Mucosa of rectum (tissue), 2 donors: ENCODE measurements around the gene CHRNB1.

ENCODE experiments used
- H3K27ac ChIP-seq, 2 donors: one replicate each; pipeline ENCODE4 v1.7.0; 2013; ENCODE audit warnings: inconsistent platforms in 2 of 2, low read depth in 2 of 2, low read length in 2 of 2
- H3K27me3 ChIP-seq, 2 donors: one replicate each; pipeline ENCODE4 v1.7.0; 2013; ENCODE audit warnings: low read length in 2 of 2; ENCODE audit not compliant: control insufficient read depth in 2 of 2, insufficient read depth in 2 of 2
- H3K36me3 ChIP-seq, 2 donors: one replicate each; pipeline ENCODE4 v1.7.0; 2013; ENCODE audit warnings: low read length in 2 of 2; ENCODE audit not compliant: control insufficient read depth in 2 of 2, insufficient read depth in 2 of 2
- H3K4me1 ChIP-seq, 2 donors: one replicate each; pipeline ENCODE4 v1.7.0; 2013; ENCODE audit warnings: low read length in 2 of 2, mild to moderate bottlenecking in 1 of 2; ENCODE audit not compliant: control insufficient read depth in 2 of 2, insufficient read depth in 2 of 2
- H3K4me3 ChIP-seq, 2 donors: one replicate each; pipeline ENCODE4 v1.7.0; 2013; ENCODE audit warnings: low read length in 2 of 2
- H3K9ac ChIP-seq, 2 donors: one replicate each; pipeline ENCODE4 v1.7.0; 2013; ENCODE audit warnings: low read length in 2 of 2, low read depth in 1 of 2, mild to moderate bottlenecking in 1 of 2
- H3K9me3 ChIP-seq, 2 donors: one replicate each; pipeline ENCODE4 v1.7.0; 2013; ENCODE audit warnings: low read length in 2 of 2; ENCODE audit not compliant: control insufficient read depth in 2 of 2
- donor health status: healthy.
- donor health status: Normal muscosa, but diverticular disease.

CHRNB1 gene

DNA sequence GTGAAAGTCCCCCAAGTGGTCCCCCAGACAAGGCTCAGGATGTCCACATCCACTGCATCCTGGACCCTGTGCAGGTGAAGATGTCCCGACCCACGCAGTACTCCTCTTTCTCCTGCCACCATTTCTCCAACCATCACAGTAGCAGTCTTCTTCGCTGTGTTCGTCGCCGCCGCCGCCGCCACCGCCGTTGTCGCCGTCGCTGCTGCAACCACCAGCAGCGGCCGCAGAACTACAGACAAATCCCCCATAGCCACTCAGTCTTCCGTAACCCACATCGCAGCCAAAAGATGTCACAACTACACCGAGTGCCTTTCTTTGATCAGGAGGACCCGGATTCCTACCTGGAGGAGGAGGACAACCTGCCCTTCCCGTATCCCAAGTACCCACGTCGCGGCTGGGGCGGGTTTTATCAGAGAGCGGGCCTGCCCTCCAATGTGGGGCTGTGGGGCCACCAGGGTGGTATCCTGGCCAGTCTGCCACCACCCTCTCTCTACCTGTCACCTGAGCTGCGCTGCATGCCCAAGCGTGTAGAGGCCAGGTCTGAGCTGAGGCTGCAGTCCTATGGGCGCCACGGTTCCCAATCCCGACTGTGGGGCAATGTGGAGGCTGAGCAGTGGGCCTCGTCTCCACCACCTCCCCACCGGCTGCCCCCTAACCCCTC lies 18.5 kb upstream of the CHRNB1 start:
- no peaks in the 10 kb centered on the region for H3K27me3 ChIP-seq
- no peaks in the 10 kb centered on the region for H3K9me3 ChIP-seq
- no peaks in the 10 kb centered on the region for H3K36me3 ChIP-seq
- H3K27ac ChIP-seq: no peak overlapping the region
- no peak overlapping the region for H3K4me3 ChIP-seq
- H3K4me1 ChIP-seq: no peaks in the 10 kb centered on the region
- H3K9ac ChIP-seq: no peak overlapping the region

DNA sequence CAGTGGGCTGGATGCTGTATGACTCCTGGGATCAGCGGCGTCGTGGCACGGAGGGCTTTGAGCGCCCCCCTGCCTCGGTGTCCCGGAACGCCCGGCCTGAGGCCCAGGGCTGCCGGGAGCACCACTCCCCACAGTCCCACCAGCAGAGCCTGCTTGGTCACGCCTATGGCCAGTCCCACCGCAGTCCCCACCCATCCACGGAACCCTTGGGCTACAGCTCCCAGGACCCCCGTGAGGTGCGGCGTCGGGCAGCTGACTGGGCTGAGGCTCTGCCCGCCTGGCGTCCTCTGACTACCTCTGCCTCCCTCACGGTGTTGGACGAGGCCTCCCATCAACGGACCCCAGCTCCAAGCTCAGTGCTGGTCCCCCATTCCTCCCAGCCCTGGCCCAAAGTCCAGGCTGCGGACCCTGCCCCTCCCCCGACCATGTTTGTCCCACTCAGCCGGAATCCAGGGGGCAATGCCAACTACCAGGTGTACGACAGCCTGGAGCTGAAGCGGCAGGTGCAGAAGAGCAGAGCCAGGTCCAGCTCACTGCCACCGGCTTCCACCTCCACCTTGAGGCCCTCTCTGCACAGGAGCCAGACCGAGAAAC lies 17.9 kb upstream of the CHRNB1 start:
- H3K9ac ChIP-seq: no peak overlapping the region
- H3K36me3 ChIP-seq: no peaks in the 10 kb centered on the region
- H3K27ac ChIP-seq: no peak overlapping the region
- H3K27me3 ChIP-seq: no peaks in the 10 kb centered on the region
- H3K4me1 ChIP-seq: no peaks in the 10 kb centered on the region
- H3K9me3 ChIP-seq: no peaks in the 10 kb centered on the region
- no peak overlapping the region for H3K4me3 ChIP-seq

DNA sequence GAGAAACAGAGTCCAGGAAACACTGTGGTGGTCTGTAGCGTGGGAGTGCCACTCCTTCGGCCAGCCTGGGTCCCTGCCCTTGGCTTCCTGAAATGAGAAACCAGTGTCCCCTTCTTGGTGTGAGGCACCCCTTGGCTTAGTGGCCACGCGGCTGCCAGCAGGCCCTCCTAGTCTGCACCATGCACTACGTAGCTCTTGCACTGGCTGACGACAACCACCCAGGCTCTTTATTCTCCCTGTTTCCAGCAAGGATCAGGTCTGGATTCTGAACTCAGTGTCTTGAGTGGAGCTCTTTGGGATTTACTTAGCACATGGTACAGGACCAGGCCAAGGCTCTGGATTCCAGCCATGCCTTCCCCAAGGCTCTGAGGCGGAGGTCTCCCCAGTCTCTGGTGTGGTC lies 17.3 kb upstream of the CHRNB1 start:
- Histone ChIP-seq H3K36me3 (no peaks in the 10 kb centered on the region), H3K4me1 (no peaks in the 10 kb centered on the region), H3K4me3 (no peak overlapping the region), H3K9ac (no peak overlapping the region), H3K9me3 (no peaks in the 10 kb centered on the region), H3K27ac (no peak overlapping the region), H3K27me3 (no peaks in the 10 kb centered on the region)

DNA sequence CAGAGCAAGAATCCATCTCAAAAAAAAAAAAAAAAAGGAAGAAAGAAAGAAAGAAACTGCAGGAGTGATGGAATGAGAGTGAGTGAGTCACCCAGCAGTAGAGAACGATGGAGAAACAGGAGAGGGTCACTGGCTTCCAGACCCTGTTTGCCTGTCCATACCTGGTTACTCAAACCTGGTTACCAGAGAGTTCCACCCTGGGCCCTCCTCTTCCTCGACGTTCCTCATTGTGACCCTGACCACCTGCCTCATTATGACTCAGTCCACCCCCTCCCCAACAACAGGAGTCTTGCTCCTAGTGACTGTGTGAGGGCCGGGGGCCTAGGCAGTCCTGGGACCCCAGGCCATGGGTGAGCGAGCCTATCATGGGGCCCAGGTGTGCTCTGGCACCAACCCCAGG lies 16.3 kb upstream of the CHRNB1 start, which contains the start of gene SPEM3:
Gene SPEM3, plus strand, starts transcription at position 301 of the 400 bp plus-strand sequence. Its CDS starts 46 bp downstream, at position 347.
- H3K36me3 ChIP-seq: no peaks in the 10 kb centered on the region
- H3K27ac ChIP-seq: no peak within 1 kb of the TSS
- no peak within 1 kb of the TSS for H3K9ac ChIP-seq
- no peaks in the 10 kb centered on the region for H3K27me3 ChIP-seq
- no peaks in the 10 kb centered on the region for H3K4me1 ChIP-seq
- no peaks in the 10 kb centered on the region for H3K9me3 ChIP-seq
- no peak within 1 kb of the TSS for H3K4me3 ChIP-seq

DNA sequence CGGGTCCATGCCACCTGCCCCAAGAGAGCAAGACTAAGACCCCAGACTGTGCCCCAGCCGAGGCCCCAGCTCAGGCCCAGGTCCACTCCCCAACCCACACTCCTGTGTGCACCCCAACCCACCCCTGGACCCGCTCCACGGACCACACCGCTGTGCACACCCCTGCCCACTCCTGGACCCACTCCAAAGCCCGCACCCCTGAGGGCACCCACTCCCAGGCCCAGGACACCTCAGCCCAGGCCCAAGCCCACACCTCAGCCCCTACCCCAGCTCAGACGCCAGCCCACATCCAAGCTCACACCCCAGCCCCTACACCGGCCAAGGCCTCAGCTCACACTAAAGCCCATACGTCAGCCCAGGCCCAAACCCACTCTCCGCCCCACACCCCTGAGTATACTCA lies 15.1 kb upstream of the CHRNB1 start:
- Histone ChIP-seq H3K4me1 (no peaks in the 10 kb centered on the region), H3K9ac (no peak overlapping the region), H3K36me3 (no peaks in the 10 kb centered on the region), H3K27me3 (no peaks in the 10 kb centered on the region), H3K27ac (no peak overlapping the region), H3K4me3 (no peak overlapping the region), H3K9me3 (no peaks in the 10 kb centered on the region)

DNA sequence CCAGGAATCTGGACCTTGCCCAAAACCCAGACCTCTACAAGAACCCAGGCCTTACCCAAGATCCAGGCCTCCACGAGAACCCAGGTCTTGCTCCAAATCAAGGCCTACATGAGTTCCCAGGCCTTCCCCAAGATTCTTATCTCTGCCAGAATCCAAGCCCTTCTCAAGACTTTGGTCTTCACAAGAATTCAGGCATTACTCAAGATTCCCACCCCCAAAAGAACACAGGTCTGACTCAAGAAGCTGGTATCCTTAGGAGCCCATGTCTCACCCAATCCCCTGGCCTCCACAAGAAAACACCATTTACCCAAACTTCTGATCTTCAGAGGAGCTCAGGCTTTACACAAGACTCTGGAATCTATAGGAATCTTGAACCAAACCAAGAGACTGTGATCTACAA lies 13.6 kb upstream of the CHRNB1 start:
- Histone ChIP-seq H3K4me3 (no peak overlapping the region), H3K9me3 (no peaks in the 10 kb centered on the region), H3K9ac (no peak overlapping the region), H3K27ac (no peak overlapping the region), H3K4me1 (peaks cover 5 to 6% of the 10 kb centered on the region in 2 donors), H3K27me3 (no peaks in the 10 kb centered on the region), H3K36me3 (no peaks in the 10 kb centered on the region)

DNA sequence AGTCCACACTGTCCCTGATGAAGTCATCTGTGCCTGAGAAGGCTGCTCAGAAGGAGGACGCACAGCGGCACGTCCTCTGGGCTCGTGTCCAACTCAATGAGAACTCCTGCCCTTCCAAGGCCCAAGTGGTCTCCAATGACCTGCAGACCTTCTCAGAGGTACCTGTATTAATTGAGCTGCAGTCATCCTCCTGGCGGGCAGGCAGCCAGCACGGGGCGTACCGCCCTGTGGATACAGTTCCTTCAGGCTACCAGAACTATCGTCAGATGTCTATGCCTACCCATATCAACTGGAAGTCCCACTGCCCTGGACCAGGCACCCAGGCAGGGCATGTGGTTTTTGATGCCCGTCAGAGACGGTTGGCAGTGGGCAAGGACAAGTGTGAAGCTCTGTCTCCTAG lies 12.6 kb upstream of the CHRNB1 start:
- no peak overlapping the region for H3K4me3 ChIP-seq
- no peaks in the 10 kb centered on the region for H3K36me3 ChIP-seq
- no peaks in the 10 kb centered on the region for H3K27me3 ChIP-seq
- H3K4me1 ChIP-seq: peaks cover 12 to 16% of the 10 kb centered on the region in 2 donors
- no peak overlapping the region for H3K27ac ChIP-seq
- no peaks in the 10 kb centered on the region for H3K9me3 ChIP-seq
- no peak overlapping the region for H3K9ac ChIP-seq

DNA sequence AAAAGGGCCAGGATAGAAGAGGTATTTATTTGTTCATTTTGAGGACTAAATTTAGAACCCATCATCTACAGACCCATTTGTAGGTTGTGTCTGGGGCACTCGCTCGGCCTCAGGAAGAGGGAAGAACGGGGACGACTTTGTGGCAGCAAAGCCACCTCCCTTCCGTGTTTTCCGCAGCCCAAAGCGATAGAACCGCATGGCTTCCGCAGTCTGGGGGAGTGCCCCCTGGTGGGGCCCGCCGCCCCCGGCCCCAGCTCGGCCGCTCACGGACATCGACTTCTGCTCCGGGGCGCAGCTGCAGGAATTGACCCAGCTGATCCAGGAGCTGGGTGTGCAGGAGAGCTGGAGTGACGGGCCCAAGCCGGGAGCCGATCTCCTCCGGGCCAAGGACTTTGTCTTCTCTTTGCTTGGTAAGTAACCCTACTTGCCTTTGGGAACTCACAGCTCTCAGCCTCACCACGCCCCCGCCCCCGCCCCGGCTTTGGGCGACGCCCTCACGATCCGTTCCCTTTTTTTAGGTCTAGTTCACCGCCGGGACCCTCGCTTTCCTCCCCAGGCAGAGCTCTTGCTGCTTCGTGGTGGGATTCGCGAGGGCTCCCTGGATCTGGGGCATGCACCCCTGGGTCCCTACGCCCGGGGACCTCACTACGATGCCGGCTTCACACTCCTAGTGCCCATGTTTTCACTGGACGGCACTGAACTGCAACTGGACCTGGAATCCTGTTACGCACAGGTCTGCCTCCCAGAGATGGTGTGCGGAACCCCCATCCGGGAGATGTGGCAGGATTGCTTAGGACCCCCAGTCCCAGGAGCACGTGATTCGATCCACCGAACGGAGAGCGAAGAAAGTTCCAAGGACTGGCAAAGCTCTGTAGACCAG lies 8.9 kb upstream of the CHRNB1 start:
- H3K36me3 ChIP-seq: no peaks in the 10 kb centered on the region
- peak overlapping the region; percentile 90 for H3K27ac ChIP-seq
- peaks cover 24 to 43% of the 10 kb centered on the region in 2 donors for H3K4me1 ChIP-seq
- H3K4me3 ChIP-seq: peak overlapping the region; percentile 83 to 92
- H3K9ac ChIP-seq: peak overlapping the region; percentile 87
- no peaks in the 10 kb centered on the region for H3K9me3 ChIP-seq
- H3K27me3 ChIP-seq: peaks cover 11 to 19% of the 10 kb centered on the region in 2 donors

DNA sequence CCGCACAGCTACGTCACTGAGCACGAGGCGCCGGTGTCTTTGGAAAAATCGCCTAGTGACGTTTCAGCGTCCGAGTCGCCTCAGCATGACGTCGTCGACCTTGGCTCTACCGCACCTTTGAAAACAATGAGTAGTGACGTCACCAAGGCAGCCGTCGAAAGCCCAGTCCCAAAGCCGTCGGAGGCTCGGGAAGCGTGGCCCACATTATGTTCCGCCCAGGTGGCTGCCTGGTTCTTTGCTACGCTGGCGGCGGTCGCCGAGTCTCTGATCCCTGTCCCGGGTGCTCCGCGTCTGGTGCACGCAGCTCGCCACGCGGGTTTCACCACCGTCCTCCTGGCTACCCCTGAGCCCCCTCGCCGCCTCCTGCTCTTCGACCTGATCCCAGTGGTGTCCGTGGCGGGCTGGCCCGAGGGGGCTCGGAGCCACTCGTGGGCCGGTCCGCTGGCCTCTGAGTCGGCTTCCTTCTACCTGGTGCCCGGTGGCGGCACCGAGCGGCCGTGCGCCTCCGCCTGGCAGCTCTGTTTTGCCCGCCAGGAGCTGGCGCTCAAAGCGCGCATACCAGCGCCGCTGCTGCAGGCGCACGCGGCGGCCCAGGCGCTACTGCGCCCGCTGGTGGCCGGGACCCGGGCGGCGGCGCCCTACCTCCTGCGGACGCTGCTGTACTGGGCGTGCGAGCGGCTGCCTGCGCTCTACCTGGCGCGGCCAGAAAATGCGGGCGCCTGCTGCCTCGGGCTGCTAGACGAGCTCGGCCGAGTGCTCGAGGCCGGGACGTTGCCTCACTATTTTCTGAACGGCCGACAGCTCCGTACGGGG lies 8.1 kb upstream of the CHRNB1 start:
- no peaks in the 10 kb centered on the region for H3K9me3 ChIP-seq
- peaks cover 19 to 20% of the 10 kb centered on the region in 2 donors for H3K27me3 ChIP-seq
- H3K27ac ChIP-seq: peak overlapping the region; percentile 90
- H3K36me3 ChIP-seq: no peaks in the 10 kb centered on the region
- peak overlapping the region; percentile 87 for H3K9ac ChIP-seq
- peak overlapping the region; percentile 83 to 92 for H3K4me3 ChIP-seq
- peaks cover 24 to 43% of the 10 kb centered on the region in 2 donors for H3K4me1 ChIP-seq
